WERI-Rb-1 (cell line): ENCODE results near the gene MCHR1.
A peak's percentile ranks its signal among the peaks of the same experiment; 100 is the strongest.

Experiments
- DNase-seq: peaks from one replicate; pipeline ENCODE4 v3.0.0-alpha.2; 2020
- H3K27ac ChIP-seq: fragments of 250-450 bp; sonication (Bioruptor Pico); 2 replicates; pipeline ENCODE4 v1.5.1; 2020; ENCODE audit warnings: mild to moderate bottlenecking, moderate library complexity
- H3K27me3 ChIP-seq: fragments of 250-450 bp; sonication (Bioruptor Pico); 2 replicates; pipeline ENCODE4 v1.5.1; 2021; ENCODE audit warnings: mild to moderate bottlenecking, low read depth, moderate library complexity; ENCODE audit not compliant: insufficient read depth, severe bottlenecking
- H3K36me3 ChIP-seq: fragments of 250-450 bp; sonication (Bioruptor Pico); 2 replicates; pipeline ENCODE4 v1.5.1; 2020; ENCODE audit warnings: mild to moderate bottlenecking, moderate library complexity
- H3K4me3 ChIP-seq: 2 replicates; pipeline ENCODE4 v1.5.1; 2011; ENCODE audit warnings: low read depth, mild to moderate bottlenecking, control low read depth, low read length
- H3K9me3 ChIP-seq: fragments of 250-450 bp; sonication (Bioruptor Pico); 2 replicates; pipeline ENCODE4 v1.5.1; 2021; ENCODE audit warnings: mild to moderate bottlenecking, moderate library complexity; ENCODE audit not compliant: severe bottlenecking
- CTCF ChIP-seq: IDR thresholded peaks from 2 replicates; pipeline ENCODE4 v1.5.1; 2011; ENCODE audit warnings: low read depth, mild to moderate bottlenecking, control low read depth, inconsistent platforms, low read length

Gene MCHR1

GRCh38 chr22:40727964-40728615 is 48.8 kb downstream of the MCHR1 start:
- Histone ChIP-seq H3K27me3 (no peaks in the 10 kb centered on the region), H3K4me3 (no peak overlapping the region), H3K27ac (peak overlapping the region; percentile 33; the same call in 1 of the 2 replicates), H3K9me3 (peaks cover 8% of the 10 kb centered on the region), H3K36me3 (no peaks in the 10 kb centered on the region)
- no peak for TF ChIP-seq CTCF
- no peak for DNase-seq

- H3K9me3 ChIP-seq, result peaks cover 8% of the 10 kb centered on the region
- no peaks in the 10 kb centered on the region for H3K27me3 ChIP-seq
- peak overlapping the region; percentile 33; the same call in 1 of the 2 replicates for H3K27ac ChIP-seq
- H3K36me3 ChIP-seq, result no peaks in the 10 kb centered on the region
- peak; percentile 20 for DNase-seq
- TF ChIP-seq CTCF, result no peak
- H3K4me3 ChIP-seq, result no peak overlapping the region
Observed at GRCh38 chr22:40728731-40729189, 49.5 kb downstream of the MCHR1 start.

GRCh38 chr22:40729284-40729683 is 50.0 kb downstream of the MCHR1 start:
- Histone ChIP-seq H3K27me3 (no peaks in the 10 kb centered on the region), H3K4me3 (no peak overlapping the region), H3K36me3 (no peaks in the 10 kb centered on the region), H3K9me3 (peaks cover 8% of the 10 kb centered on the region), H3K27ac (no peak overlapping the region)
- no peak for DNase-seq
- no peak for TF ChIP-seq CTCF
